CD14-positive monocyte (primary cell): ENCODE measurements around the gene FERMT2. TPM values are rescaled to one million over a fixed set of nuclear protein-coding genes. Genes with fewer than 3 reads are reported as not detected.

ENCODE experiments used
- DNase-seq, 3 donors: peaks; one replicate each; pipeline ENCODE4 v3.0.0-alpha.2; 2011 to 2022
- H2AFZ ChIP-seq: 2 replicates; pipeline ENCODE4 v1.6.0; 2012; ENCODE audit warnings: mild to moderate bottlenecking, low read depth, low read length, inconsistent platforms; ENCODE audit not compliant: insufficient read depth, poor library complexity, severe bottlenecking
- H3K27ac ChIP-seq, 2 donors: 1 replicate in 1 of 2; 2 replicates in 1 of 2; pipeline ENCODE4 v1.5.1; 2012 to 2013; ENCODE audit warnings: low read length in 2 of 2, control low read depth in 1 of 2, inconsistent platforms in 1 of 2, low read depth in 1 of 2, mild to moderate bottlenecking in 1 of 2
- H3K27me3 ChIP-seq, 2 donors: one replicate each; pipeline versions ENCODE4 v1.6.0 to v1.6.1; 2011 to 2013; ENCODE audit warnings: low read length in 2 of 2; ENCODE audit not compliant: control insufficient read depth in 2 of 2, insufficient read depth in 2 of 2
- H3K36me3 ChIP-seq, 2 donors: replicated peaks in 1 of 2; 1 replicate in 1 of 2; 2 replicates in 1 of 2; pipeline versions ENCODE4 v1.5.1 to v1.6.1; 2012 to 2013; ENCODE audit warnings: low read length in 2 of 2, control low read depth in 1 of 2, inconsistent platforms in 1 of 2, mild to moderate bottlenecking in 1 of 2; ENCODE audit not compliant: insufficient read depth in 2 of 2, control insufficient read depth in 1 of 2
- H3K4me1 ChIP-seq, 2 donors: 1 replicate in 1 of 2; 2 replicates in 1 of 2; pipeline versions ENCODE4 v1.5.1 to v1.6.1; 2012 to 2013; ENCODE audit warnings: low read length in 2 of 2, control low read depth in 1 of 2, inconsistent platforms in 1 of 2, mild to moderate bottlenecking in 1 of 2, moderate library complexity in 1 of 2; ENCODE audit not compliant: insufficient read depth in 2 of 2, control insufficient read depth in 1 of 2
- H3K4me2 ChIP-seq: replicated peaks from 2 replicates; pipeline ENCODE3; 2012; ENCODE audit warnings: low read length, moderate library complexity, mild to moderate bottlenecking; ENCODE audit not compliant: poor library complexity, severe bottlenecking; ENCODE audit errors: extremely low read depth
- H3K4me3 ChIP-seq, 3 experiments: fragments of 200-600 bp in 1 of 3; sonication (generic) in 1 of 3; replicated peaks in 1 of 3; 1 replicate in 2 of 3; 2 replicates in 1 of 3; pipeline ENCODE4 v1.5.1; 2011 to 2013; ENCODE audit warnings: low read length in 3 of 3, mild to moderate bottlenecking in 3 of 3, control low read depth in 2 of 3, low read depth in 2 of 3, inconsistent platforms in 1 of 3, moderate library complexity in 1 of 3
- H3K79me2 ChIP-seq: 2 replicates; pipeline ENCODE4 v1.6.0; 2012; ENCODE audit warnings: mild to moderate bottlenecking, control low read depth, inconsistent platforms, low read length, moderate library complexity; ENCODE audit not compliant: insufficient read depth
- H3K9ac ChIP-seq: 2 replicates; pipeline ENCODE4 v1.6.0; 2017; ENCODE audit warnings: low read length, mild to moderate bottlenecking; ENCODE audit not compliant: insufficient read depth, poor library complexity, severe bottlenecking
- H3K9me3 ChIP-seq, 2 donors: replicated peaks in 1 of 2; 1 replicate in 1 of 2; 2 replicates in 1 of 2; pipeline versions ENCODE4 v1.5.1 to v1.6.1; 2012 to 2013; ENCODE audit warnings: low read length in 2 of 2, control low read depth in 1 of 2; ENCODE audit not compliant: control insufficient read depth in 1 of 2, insufficient read depth in 1 of 2
- H4K20me1 ChIP-seq: 2 replicates; pipeline ENCODE4 v1.6.0; 2012; ENCODE audit warnings: mild to moderate bottlenecking, low read length, control low read depth, moderate library complexity; ENCODE audit not compliant: insufficient read depth
- H3K27ac Mint-ChIP-seq, 7 donors: one replicate each; pipeline ENCODE4 v1.8.0; 2020; ENCODE audit warnings: mild to moderate bottlenecking in 7 of 7, mixed read lengths in 7 of 7, moderate library complexity in 6 of 7, inconsistent platforms in 2 of 7
- H3K27me3 Mint-ChIP-seq, 3 donors: one replicate each; pipeline ENCODE4 v1.8.0; 2021 to 2022; ENCODE audit warnings: low read depth in 3 of 3, mild to moderate bottlenecking in 3 of 3, mixed read lengths in 3 of 3, moderate library complexity in 3 of 3, inconsistent platforms in 1 of 3
- H3K36me3 Mint-ChIP-seq, 2 donors: one replicate each; pipeline ENCODE4 v1.8.0; 2020; ENCODE audit warnings: mixed read lengths in 2 of 2, inconsistent platforms in 1 of 2, mild to moderate bottlenecking in 1 of 2
- H3K4me1 Mint-ChIP-seq: one replicate; pipeline ENCODE4 v1.8.0; 2020; ENCODE audit warnings: mild to moderate bottlenecking, mixed read lengths
- H3K4me3 Mint-ChIP-seq, 2 donors: one replicate each; pipeline ENCODE4 v1.8.0; 2020; ENCODE audit warnings: mild to moderate bottlenecking in 2 of 2, mixed read lengths in 2 of 2, moderate library complexity in 1 of 2
- H3K9me3 Mint-ChIP-seq, 7 donors: one replicate each; pipeline ENCODE4 v1.8.0; 2020 to 2022; ENCODE audit warnings: mixed read lengths in 7 of 7, mild to moderate bottlenecking in 6 of 7, moderate library complexity in 6 of 7, inconsistent platforms in 2 of 7
- WGBS: methylation state at CpG from one replicate; pipeline ENCODE4 v1.1.5; 2013; ENCODE audit warnings: missing lambda C conversion rate; ENCODE audit not compliant: insufficient coverage; 5-methylcytosine and 5-hydroxymethylcytosine counted together
- intact Hi-C, 2 donors: fragments of 100-400 bp; cut with micrococcal nuclease; formaldehyde crosslinking; loops; one replicate each; pipeline versions ENCODE4 v1.15.0 to v1.15.1; 2023
- polyA plus RNA-seq, 3 donors: library from polyadenylated mRNA; depleted of rRNA in 1 of 3; unstranded in 2 of 3; stranded (reverse) in 1 of 3; fragments of 300-500 nt in 2 of 3; fragments of >200 nt in 1 of 3; fragmentation: Illumina TruSeq in 2 of 3; gene quantifications; 1 replicate in 2 of 3; 2 replicates in 1 of 3; pipeline ENCODE4 v1.2.3, GENCODE V29; 2012 to 2021
- TF ChIP-seq, protein P1 (sequence below): fragments of 200-600 bp; IDR thresholded peaks from one replicate; pipeline ENCODE4 v1.8.0; 2022; ENCODE audit warnings: antibody characterized with exemption, mild to moderate bottlenecking

FERMT2 gene
- polyA plus RNA-seq, 3 donors, result not detected

- H3K4me2 ChIP-seq, result no peak overlapping the region
- Mint-ChIP-seq H3K9me3 (peaks cover 0 to 1% (median 0%) of the 10 kb centered on the region in 7 donors), H3K4me3 (no peak overlapping the region), H3K4me1 (no peaks in the 10 kb centered on the region), H3K27ac (no peak overlapping the region), H3K36me3 (no peaks in the 10 kb centered on the region), H3K27me3 (peaks cover 1 to 4% (median 2%) of the 10 kb centered on the region in 3 donors)
- H4K20me1 ChIP-seq, result no peaks in the 10 kb centered on the region
- no peaks in the 10 kb centered on the region for H3K27me3 ChIP-seq
- intact Hi-C loops, result no loop called here
- WGBS, result no CpG with 5 or more reads among the region's 4 CpGs
- H3K4me3 ChIP-seq, result no peak overlapping the region
- H3K9ac ChIP-seq, result no peak overlapping the region
- H3K4me1 ChIP-seq, result no peaks in the 10 kb centered on the region
- H3K9me3 ChIP-seq, result no peaks in the 10 kb centered on the region
- no peaks in the 10 kb centered on the region for H3K36me3 ChIP-seq
- H2AFZ ChIP-seq, result no peak overlapping the region
- no peak for DNase-seq
- no peak overlapping the region for H3K27ac ChIP-seq
- TF ChIP-seq, protein P1, sequence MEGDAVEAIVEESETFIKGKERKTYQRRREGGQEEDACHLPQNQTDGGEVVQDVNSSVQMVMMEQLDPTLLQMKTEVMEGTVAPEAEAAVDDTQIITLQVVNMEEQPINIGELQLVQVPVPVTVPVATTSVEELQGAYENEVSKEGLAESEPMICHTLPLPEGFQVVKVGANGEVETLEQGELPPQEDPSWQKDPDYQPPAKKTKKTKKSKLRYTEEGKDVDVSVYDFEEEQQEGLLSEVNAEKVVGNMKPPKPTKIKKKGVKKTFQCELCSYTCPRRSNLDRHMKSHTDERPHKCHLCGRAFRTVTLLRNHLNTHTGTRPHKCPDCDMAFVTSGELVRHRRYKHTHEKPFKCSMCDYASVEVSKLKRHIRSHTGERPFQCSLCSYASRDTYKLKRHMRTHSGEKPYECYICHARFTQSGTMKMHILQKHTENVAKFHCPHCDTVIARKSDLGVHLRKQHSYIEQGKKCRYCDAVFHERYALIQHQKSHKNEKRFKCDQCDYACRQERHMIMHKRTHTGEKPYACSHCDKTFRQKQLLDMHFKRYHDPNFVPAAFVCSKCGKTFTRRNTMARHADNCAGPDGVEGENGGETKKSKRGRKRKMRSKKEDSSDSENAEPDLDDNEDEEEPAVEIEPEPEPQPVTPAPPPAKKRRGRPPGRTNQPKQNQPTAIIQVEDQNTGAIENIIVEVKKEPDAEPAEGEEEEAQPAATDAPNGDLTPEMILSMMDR, result no peak
- no peaks in the 10 kb centered on the region for H3K79me2 ChIP-seq
Measured at GRCh38 chr14:52888159-52888558, 62.7 kb downstream of the FERMT2 start.

GRCh38 chr14:52885230-52885629 lies 65.6 kb downstream of the FERMT2 start:
- no peaks in the 10 kb centered on the region for H3K27me3 ChIP-seq
- H3K79me2 ChIP-seq, result no peaks in the 10 kb centered on the region
- no peaks in the 10 kb centered on the region for H3K36me3 ChIP-seq
- H3K4me1 ChIP-seq, result no peaks in the 10 kb centered on the region
- Mint-ChIP-seq H3K9me3 (no peaks in the 10 kb centered on the region), H3K27me3 (peaks cover 1 to 4% (median 2%) of the 10 kb centered on the region in 3 donors), H3K27ac (no peak overlapping the region), H3K4me1 (no peaks in the 10 kb centered on the region), H3K36me3 (no peaks in the 10 kb centered on the region), H3K4me3 (no peak overlapping the region)
- no peak overlapping the region for H3K27ac ChIP-seq
- no CpG with 5 or more reads among the region's 2 CpGs for WGBS
- H3K9me3 ChIP-seq, result no peaks in the 10 kb centered on the region
- intact Hi-C loops, result no loop called here
- H3K9ac ChIP-seq, result no peak overlapping the region
- no peak for DNase-seq
- H4K20me1 ChIP-seq, result no peaks in the 10 kb centered on the region
- no peak overlapping the region for H3K4me3 ChIP-seq
- no peak overlapping the region for H2AFZ ChIP-seq
- H3K4me2 ChIP-seq, result no peak overlapping the region
- TF ChIP-seq, protein P1, result no peak
